OCI-LY1 (cell line): ENCODE measurements around the gene MYBBP1A.

Source experiments
- EZH2 ChIP-seq: fragments of 200-600 bp; sonication (generic), shearing (Covaris generic); IDR thresholded peaks from 2 replicates; pipeline ENCODE4 v1.8.0; 2017; ENCODE audit warnings: borderline replicate concordance, mixed run types, mild to moderate bottlenecking, antibody characterized with exemption, low read length, moderate library complexity, mixed read lengths
- TF ChIP-seq, protein P1 (sequence below): fragments of 200-600 bp; sonication (generic), shearing (Covaris generic); IDR thresholded peaks from 2 replicates; pipeline ENCODE4 v1.5.1; 2017; ENCODE audit warnings: mild to moderate bottlenecking, antibody characterized with exemption, low read length, moderate library complexity, mixed read lengths

DNA sequence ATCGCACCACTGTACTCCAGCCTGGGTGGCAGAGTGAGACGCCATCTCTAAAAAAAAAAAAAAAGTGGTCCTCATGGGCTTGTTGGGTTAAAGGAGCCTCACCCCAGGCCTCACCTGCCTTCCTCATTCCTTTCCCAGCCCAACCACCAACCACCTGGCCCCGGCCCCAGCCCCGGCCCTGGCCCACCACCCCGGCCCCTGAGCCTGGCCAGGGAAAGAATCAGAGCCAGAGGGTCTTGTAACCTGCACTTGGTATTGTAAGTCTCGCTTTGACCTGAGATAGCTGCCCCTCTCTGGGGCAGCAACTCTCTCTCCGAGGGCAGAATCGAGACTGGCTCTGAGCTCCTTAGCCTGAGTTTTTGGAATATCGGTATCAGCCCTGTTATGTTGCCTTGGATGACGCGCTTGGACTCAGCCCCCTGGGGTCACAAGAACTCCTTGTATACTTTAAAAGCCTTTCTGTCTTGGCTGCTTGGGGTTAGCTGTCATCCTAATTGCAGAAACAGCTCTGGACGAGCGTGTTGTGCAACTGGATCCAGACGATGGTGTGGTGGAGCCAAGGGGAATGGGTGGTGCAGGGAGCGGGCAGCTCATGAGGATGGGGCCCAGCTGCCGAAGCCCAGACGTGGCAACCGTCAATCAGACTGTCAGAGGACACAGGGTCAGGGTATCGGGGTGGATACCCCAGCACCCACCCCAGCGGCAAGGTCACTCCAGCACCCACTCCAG is 43.8 kb upstream of the MYBBP1A start:
- TF ChIP-seq, protein P1, sequence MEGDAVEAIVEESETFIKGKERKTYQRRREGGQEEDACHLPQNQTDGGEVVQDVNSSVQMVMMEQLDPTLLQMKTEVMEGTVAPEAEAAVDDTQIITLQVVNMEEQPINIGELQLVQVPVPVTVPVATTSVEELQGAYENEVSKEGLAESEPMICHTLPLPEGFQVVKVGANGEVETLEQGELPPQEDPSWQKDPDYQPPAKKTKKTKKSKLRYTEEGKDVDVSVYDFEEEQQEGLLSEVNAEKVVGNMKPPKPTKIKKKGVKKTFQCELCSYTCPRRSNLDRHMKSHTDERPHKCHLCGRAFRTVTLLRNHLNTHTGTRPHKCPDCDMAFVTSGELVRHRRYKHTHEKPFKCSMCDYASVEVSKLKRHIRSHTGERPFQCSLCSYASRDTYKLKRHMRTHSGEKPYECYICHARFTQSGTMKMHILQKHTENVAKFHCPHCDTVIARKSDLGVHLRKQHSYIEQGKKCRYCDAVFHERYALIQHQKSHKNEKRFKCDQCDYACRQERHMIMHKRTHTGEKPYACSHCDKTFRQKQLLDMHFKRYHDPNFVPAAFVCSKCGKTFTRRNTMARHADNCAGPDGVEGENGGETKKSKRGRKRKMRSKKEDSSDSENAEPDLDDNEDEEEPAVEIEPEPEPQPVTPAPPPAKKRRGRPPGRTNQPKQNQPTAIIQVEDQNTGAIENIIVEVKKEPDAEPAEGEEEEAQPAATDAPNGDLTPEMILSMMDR = no peak
- TF ChIP-seq EZH2 = no peak
